Measurements from ENCODE around the gene TARS3.
"Not testable (repeated sequence)": the region's sequence is repeated elsewhere in the genome, so short reads cannot be mapped to it uniquely, and the experiment has no call there.

Gene TARS3

GRCh38 chr15:101664303-101664913 lies 59.9 kb downstream of the TARS3 start:
- peak; percentile 64 for TF ChIP-seq CTCF (IDR thresholded peaks at IDR 0.05; ENCODE audit: low read depth, low read length, missing control alignments)

DNA sequence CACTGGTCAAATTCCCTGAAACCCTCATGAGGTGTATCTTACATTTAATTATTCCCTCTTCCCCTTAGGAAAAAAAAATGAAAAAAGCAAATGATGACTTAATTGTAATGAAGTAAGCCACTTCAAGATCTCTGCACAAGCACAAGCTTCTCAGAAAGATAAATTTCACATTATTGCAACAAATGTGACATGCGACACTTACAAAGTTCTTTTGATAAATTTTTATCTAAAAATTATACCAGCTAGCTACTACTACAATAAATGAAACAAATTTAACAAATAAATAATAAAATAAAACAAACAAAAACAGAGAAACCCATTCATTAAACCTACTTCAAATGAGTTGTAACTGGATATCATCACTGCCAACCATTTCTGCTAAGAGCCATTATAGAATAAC lies 62.1 kb downstream of the TARS3 start:
- no peak for TF ChIP-seq CTCF (IDR thresholded peaks at IDR 0.05; ENCODE audit: low read depth, low read length, missing control alignments)
- Histone ChIP-seq H3K36me3 (replicated peaks) (peaks cover 3% of the 10 kb centered on the region), H3K27ac (no peak overlapping the region), H3K27me3 (replicated peaks) (no peaks in the 10 kb centered on the region), H3K4me3 (ENCODE audit: low read depth, low read length) (no peak overlapping the region)
- in situ Hi-C loops (cut with HindIII; ENCODE audit: low pct_ligation_motif_present, low sequenced_read_pairs) = no loop called here
- DNase-seq = no peak

More at GRCh38 chr15:101664303-101664913, 59.9 kb downstream of the TARS3 start:
- Histone ChIP-seq H3K36me3 (replicated peaks) (peaks cover 3% of the 10 kb centered on the region), H3K27me3 (replicated peaks) (no peaks in the 10 kb centered on the region), H3K27ac (no peak overlapping the region), H3K4me3 (ENCODE audit: low read depth, low read length) (no peak overlapping the region)
- DNase-seq = no peak
- in situ Hi-C loops (cut with HindIII; ENCODE audit: low pct_ligation_motif_present, low sequenced_read_pairs) = no loop called here

DNA sequence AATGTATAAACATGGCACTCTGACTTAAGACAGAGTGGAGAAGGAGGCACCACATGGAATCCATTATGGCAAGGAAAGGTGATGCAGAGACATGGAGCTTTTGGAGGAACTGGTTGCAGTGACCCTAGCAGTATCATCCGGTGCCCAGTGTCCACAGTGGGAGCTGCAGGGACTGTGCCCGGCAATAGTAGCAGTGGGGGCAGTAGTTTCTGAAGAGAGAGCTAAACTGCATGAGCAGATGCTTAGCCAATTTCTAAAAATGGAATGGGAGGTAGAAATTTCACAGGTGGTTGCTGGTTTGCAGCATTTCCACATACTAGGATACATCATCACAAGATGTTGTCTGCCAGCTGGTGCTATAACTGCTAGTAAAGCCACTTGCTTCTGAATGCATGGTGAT lies 64.3 kb downstream of the TARS3 start:
- peaks cover 3% of the 10 kb centered on the region for H3K36me3 ChIP-seq (replicated peaks)
- TF ChIP-seq CTCF (IDR thresholded peaks at IDR 0.05; ENCODE audit: low read depth, low read length, missing control alignments) = no peak

GRCh38 chr15:101657968-101658784 lies 66.1 kb downstream of the TARS3 start:
- H3K27me3 ChIP-seq (replicated peaks) = no peaks in the 10 kb centered on the region
- in situ Hi-C loops (cut with HindIII; ENCODE audit: low pct_ligation_motif_present, low sequenced_read_pairs) = no loop called here
- no peak overlapping the region for H3K4me3 ChIP-seq (ENCODE audit: low read depth, low read length)
- DNase-seq = no peak
- H3K36me3 ChIP-seq (replicated peaks) = peaks cover 3% of the 10 kb centered on the region
- no peak overlapping the region for H3K27ac ChIP-seq
- TF ChIP-seq CTCF (IDR thresholded peaks at IDR 0.05; ENCODE audit: low read depth, low read length, missing control alignments) = no peak

More for the DNA sequence above, 64.3 kb downstream of the TARS3 start:
- DNase-seq = no peak
- in situ Hi-C loops (cut with HindIII; ENCODE audit: low pct_ligation_motif_present, low sequenced_read_pairs) = no loop called here
- Histone ChIP-seq H3K4me3 (ENCODE audit: low read depth, low read length) (no peak overlapping the region), H3K27ac (no peak overlapping the region), H3K27me3 (replicated peaks) (no peaks in the 10 kb centered on the region)

- TF ChIP-seq CTCF (IDR thresholded peaks at IDR 0.05; ENCODE audit: low read depth, low read length, missing control alignments) = no peak
- no peak for DNase-seq
- Histone ChIP-seq H3K27me3 (replicated peaks) (no peaks in the 10 kb centered on the region), H3K27ac (no peak overlapping the region), H3K36me3 (replicated peaks) (peaks cover 3% of the 10 kb centered on the region), H3K4me3 (ENCODE audit: low read depth, low read length) (no peak overlapping the region)
- in situ Hi-C loops (cut with HindIII; ENCODE audit: low pct_ligation_motif_present, low sequenced_read_pairs) = no loop called here
These were observed 67.1 kb downstream of the TARS3 start for GRCh38 chr15:101657171-101657570.

GRCh38 chr15:101654624-101655337 lies 69.5 kb downstream of the TARS3 start:
- DNase-seq; in situ Hi-C loops (cut with HindIII; ENCODE audit: low pct_ligation_motif_present, low sequenced_read_pairs); H3K36me3 ChIP-seq (replicated peaks); H3K27ac ChIP-seq; H3K4me3 ChIP-seq (ENCODE audit: low read depth, low read length); H3K27me3 ChIP-seq (replicated peaks): not testable (repeated sequence)
